ENCODE data around the gene PPRC1. TPM values are rescaled to one million over a fixed set of nuclear protein-coding genes. Genes with fewer than 3 reads are reported as not detected.
A peak's percentile ranks its signal among the peaks of the same experiment; 100 is the strongest.

PPRC1 gene
- total and polyA plus RNA-seq, 2 experiments from 2014 or later = 43.2 to 67.5 TPM

- Histone ChIP-seq H3K79me2 (replicated peaks; ENCODE audit: insufficient read depth) (peaks cover 79% of the 10 kb centered on the region), H3K36me3 (ENCODE audit: insufficient read depth) (peaks cover 19% of the 10 kb centered on the region), H2AFZ (no peak overlapping the region), H3K27ac (ENCODE audit: low read depth) (peak overlapping the region; percentile 45; the same call in 1 of the 2 replicates), H3K4me1 (ENCODE audit: insufficient read depth) (peaks cover 54% of the 10 kb centered on the region), H3K4me2 (peak overlapping the region; percentile 97), H3K27me3 (ENCODE audit: insufficient read depth) (no peaks in the 10 kb centered on the region), H3K9me2 (ENCODE audit: insufficient read depth) (no peaks in the 10 kb centered on the region), H4K20me1 (replicated peaks; ENCODE audit: insufficient read depth) (peaks cover 34% of the 10 kb centered on the region), H3F3A (replicated peaks; ENCODE audit: low read depth) (peaks cover 22% of the 10 kb centered on the region; the same call in 1 of the 2 replicates), H3K4me3 (peak overlapping the region; percentile 95)
- Mint-ChIP-seq H3K9me3 (no peaks in the 10 kb centered on the region; the same call in 1 of the 3 replicates), H3K27me3 (ENCODE audit: insufficient read depth, low read depth, poor library complexity) (peaks cover 18% of the 10 kb centered on the region), H3K27ac (peak overlapping the region; percentile 88), H3K4me1 (peaks cover 65% of the 10 kb centered on the region), H3K4me3 (peak overlapping the region; percentile 89), H3K36me3 (ENCODE audit: low read depth) (peaks cover 37% of the 10 kb centered on the region)
- TF ChIP-seq ZNF462 (CRISPR knock-in tag; IDR thresholded peaks at IDR 0.05) (no peak), NANOG (IDR thresholded peaks at IDR 0.05; ENCODE audit: borderline replicate concordance) (no peak), ETS1 (IDR thresholded peaks at IDR 0.05) (no peak), JUNB (IDR thresholded peaks at IDR 0.05; ENCODE audit: unreplicated experiment) (no peak), EZH2phosphoT487 (IDR thresholded peaks at IDR 0.05; ENCODE audit: unreplicated experiment) (no peak)
- ATAC-seq (peak; percentile 12), DNase-seq (ENCODE audit: low spot score) (peak; percentile 55)
These were observed 18.6 kb upstream of the PPRC1 start for GRCh38 chr10:102113956-102114857.
